ENCODE results near the gene DCDC2. TPM values are rescaled to one million over a fixed set of nuclear protein-coding genes. Genes with fewer than 3 reads are reported as not detected.
"Not testable (repeated sequence)": the region's sequence is repeated elsewhere in the genome, so short reads cannot be mapped to it uniquely, and the experiment has no call there.

DCDC2 gene
- total and polyA plus RNA-seq, 7 donors, result under 0.01 to 1.6 (median 0.53) TPM; not detected in 3

- WGBS, 2 donors, result 91 to 94% methylated on average over 1 of the region's 1 CpG
- intact Hi-C loops (cut with DNase I), result loop anchor here (10.0 kb wide), 1 partner anchor 207 kb away; no protein-coding TSS in a partner anchor
- Histone ChIP-seq H3K4me1 (peaks cover 0 to 4% (median 0%) of the 10 kb centered on the region in 4 donors), H3K36me3 (no peaks in the 10 kb centered on the region), H3K9me3 (no peaks in the 10 kb centered on the region), H3K4me3 (no peak overlapping the region), H3K27me3 (no peaks in the 10 kb centered on the region), H3K27ac (no peak overlapping the region)
- TF ChIP-seq, protein P1, sequence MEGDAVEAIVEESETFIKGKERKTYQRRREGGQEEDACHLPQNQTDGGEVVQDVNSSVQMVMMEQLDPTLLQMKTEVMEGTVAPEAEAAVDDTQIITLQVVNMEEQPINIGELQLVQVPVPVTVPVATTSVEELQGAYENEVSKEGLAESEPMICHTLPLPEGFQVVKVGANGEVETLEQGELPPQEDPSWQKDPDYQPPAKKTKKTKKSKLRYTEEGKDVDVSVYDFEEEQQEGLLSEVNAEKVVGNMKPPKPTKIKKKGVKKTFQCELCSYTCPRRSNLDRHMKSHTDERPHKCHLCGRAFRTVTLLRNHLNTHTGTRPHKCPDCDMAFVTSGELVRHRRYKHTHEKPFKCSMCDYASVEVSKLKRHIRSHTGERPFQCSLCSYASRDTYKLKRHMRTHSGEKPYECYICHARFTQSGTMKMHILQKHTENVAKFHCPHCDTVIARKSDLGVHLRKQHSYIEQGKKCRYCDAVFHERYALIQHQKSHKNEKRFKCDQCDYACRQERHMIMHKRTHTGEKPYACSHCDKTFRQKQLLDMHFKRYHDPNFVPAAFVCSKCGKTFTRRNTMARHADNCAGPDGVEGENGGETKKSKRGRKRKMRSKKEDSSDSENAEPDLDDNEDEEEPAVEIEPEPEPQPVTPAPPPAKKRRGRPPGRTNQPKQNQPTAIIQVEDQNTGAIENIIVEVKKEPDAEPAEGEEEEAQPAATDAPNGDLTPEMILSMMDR (IDR thresholded peaks at IDR 0.05), result no peak
- no peak for DNase-seq
Measured at GRCh38 chr6:24272148-24272547, 85.7 kb downstream of the DCDC2 start.

DNA sequence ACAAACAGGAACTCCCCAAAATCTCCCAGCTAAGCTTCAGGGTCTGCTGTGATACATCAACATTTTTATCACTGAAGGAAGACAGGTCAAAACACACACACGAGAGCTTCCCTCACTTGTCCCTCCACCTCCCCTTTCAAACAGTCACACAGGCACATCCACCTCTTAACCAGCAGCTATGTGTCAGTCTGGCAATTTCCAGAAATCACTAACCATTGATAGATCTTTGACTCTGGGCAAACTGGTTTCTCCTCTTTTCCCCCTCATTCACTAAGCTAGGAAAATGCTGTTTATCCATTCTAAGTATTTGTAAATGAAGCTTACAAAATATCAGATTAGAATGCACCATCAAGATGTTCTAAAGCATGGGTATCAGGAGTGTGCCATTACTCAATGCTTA, 87.8 kb downstream of the DCDC2 start:
- intact Hi-C loops (cut with DNase I), result loop anchor here (10.0 kb wide), 1 partner anchor 205 kb away; no protein-coding TSS in a partner anchor
- Histone ChIP-seq H3K9me3 (no peaks in the 10 kb centered on the region), H3K27me3 (no peaks in the 10 kb centered on the region), H3K4me1 (peaks cover 0 to 4% (median 0%) of the 10 kb centered on the region in 4 donors), H3K4me3 (no peak overlapping the region), H3K27ac (no peak overlapping the region), H3K36me3 (no peaks in the 10 kb centered on the region)
- WGBS, 2 donors, result 64 to 72% methylated on average over 1 of the region's 1 CpG
- no peak for DNase-seq
- TF ChIP-seq POLR2AphosphoS5 (IDR thresholded peaks at IDR 0.05), result no peak
- no peak for TF ChIP-seq POLR2A (IDR thresholded peaks at IDR 0.05)
- TF ChIP-seq, protein P1 (IDR thresholded peaks at IDR 0.05), result no peak
- TF ChIP-seq EP300 (IDR thresholded peaks at IDR 0.05), result no peak

GRCh38 chr6:24258214-24258613, 99.6 kb downstream of the DCDC2 start:
- H3K27ac ChIP-seq; H3K4me3 ChIP-seq; H3K9me3 ChIP-seq; H3K27me3 ChIP-seq; DNase-seq; intact Hi-C loops (cut with DNase I); H3K4me1 ChIP-seq; H3K36me3 ChIP-seq: not testable (repeated sequence)
- 90 to 92% methylated on average over 6 of the region's 6 CpGs for WGBS, 2 donors

DNA sequence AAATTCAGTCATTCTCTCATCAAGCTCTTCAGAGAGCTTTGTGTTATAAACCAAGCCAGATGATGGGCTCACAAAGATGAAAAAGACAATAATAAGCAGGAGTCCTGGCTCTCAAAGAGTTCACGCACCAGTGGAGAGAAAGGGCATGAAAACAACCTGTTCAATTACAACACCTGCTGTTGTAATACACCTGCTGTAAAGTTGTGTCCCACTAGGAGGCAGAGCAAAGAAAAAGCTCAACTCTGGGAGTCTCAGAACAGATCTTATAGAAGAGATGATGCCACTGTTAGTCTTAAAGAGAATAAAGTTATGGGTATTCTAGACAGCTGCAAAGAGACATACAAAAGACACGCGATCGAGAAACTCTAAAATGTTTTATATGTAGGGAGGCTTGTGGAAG, 100.6 kb downstream of the DCDC2 start:
- Histone ChIP-seq H3K27me3 (no peaks in the 10 kb centered on the region), H3K4me1 (no peaks in the 10 kb centered on the region), H3K36me3 (no peaks in the 10 kb centered on the region), H3K9me3 (no peaks in the 10 kb centered on the region), H3K27ac (no peak overlapping the region), H3K4me3 (no peak overlapping the region)
- no peak for DNase-seq
- TF ChIP-seq EP300 (IDR thresholded peaks at IDR 0.05), result no peak
- no peak for TF ChIP-seq POLR2A (IDR thresholded peaks at IDR 0.05)
- no peak for TF ChIP-seq POLR2AphosphoS5 (IDR thresholded peaks at IDR 0.05)
- TF ChIP-seq, protein P1 (IDR thresholded peaks at IDR 0.05), result no peak
- intact Hi-C loops (cut with DNase I), result no loop called here
- 85 to 86% methylated on average over 4 of the region's 4 CpGs for WGBS, 2 donors

- no peaks in the 10 kb centered on the region for H3K4me1 ChIP-seq
- 82 to 83% methylated on average over 1 of the region's 1 CpG for WGBS, 2 donors
- no peaks in the 10 kb centered on the region for H3K36me3 ChIP-seq
- H3K4me3 ChIP-seq, result no peak overlapping the region
- H3K27me3 ChIP-seq, result no peaks in the 10 kb centered on the region
- DNase-seq, result no peak
- intact Hi-C loops (cut with DNase I), result no loop called here
- TF ChIP-seq POLR2AphosphoS5 (IDR thresholded peaks at IDR 0.05) (no peak), EP300 (IDR thresholded peaks at IDR 0.05) (no peak), POLR2A (IDR thresholded peaks at IDR 0.05) (no peak)
- TF ChIP-seq, protein P1 (IDR thresholded peaks at IDR 0.05), result no peak
- H3K27ac ChIP-seq, result no peak overlapping the region
- no peaks in the 10 kb centered on the region for H3K9me3 ChIP-seq
Measured at GRCh38 chr6:24255676-24256075, 102.2 kb downstream of the DCDC2 start.

Measured in sigmoid colon (tissue), 7 donors.